ENCODE measurements around the gene BLOC1S6. TPM values are rescaled to one million over a fixed set of nuclear protein-coding genes. Genes with fewer than 3 reads are reported as not detected.

Gene BLOC1S6
- total and polyA plus RNA-seq, 9 of the 15 experiments (the other 6 are each of a cell fraction or from before 2014, with no cell fraction given): 18.2 to 72.4 (median 38.4) TPM

DNA sequence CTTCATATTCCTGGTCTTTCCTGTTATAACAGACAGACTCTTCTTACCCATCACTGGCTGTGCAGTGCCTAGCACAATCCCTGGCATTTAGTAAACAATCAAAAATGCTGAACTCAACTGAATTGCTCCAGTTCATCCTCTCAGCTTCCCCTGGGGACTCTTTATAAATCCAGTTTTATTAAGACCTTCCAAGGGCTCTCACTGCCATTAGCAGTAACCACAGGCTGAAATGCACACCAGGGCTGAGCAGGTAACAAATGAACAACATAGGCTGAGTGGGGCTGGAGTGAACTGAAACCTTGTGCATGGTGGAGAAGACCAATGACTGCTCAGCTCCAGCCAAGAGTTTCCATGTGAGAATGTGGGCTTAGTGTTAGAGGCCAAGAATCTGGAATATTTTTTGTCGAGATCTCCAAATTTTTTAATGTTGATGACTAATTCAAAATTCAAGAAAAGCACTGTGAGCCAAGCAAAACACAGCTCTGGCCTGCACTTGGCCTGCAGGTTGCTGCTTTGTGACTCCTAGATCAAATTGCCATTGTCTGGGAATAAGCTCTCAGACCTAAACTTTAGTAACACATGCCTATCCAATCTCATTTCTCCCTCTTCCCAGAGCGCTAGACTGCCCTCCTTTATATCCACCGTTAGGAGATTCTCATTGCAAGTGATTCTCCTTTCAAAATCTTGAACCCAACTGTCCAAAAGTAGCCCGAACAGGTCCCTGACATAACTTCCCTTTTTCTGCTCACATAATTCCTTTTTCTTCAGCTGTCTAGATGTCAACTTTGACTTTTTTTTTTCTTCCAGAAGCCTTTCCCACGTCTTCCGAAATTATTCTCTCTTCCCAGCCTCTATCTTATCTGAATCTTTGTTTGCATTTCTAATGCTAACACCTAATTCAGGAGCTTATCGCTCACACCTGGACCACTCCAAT lies 55.1 kb downstream of the BLOC1S6 start:
- Histone ChIP-seq H3K4me3 (no peak overlapping the region), H3K79me2 (ENCODE audit: control insufficient read depth, insufficient read depth, low read length) (no peaks in the 10 kb centered on the region), H3K27ac (ENCODE audit: extremely low read depth, low read depth, low read length) (no peak overlapping the region), H4K20me1 (replicated peaks; ENCODE audit: control insufficient read depth, insufficient read depth, low read length) (no peaks in the 10 kb centered on the region), H3K27me3 (ENCODE audit: control insufficient read depth in 2 of 2, insufficient read depth in 2 of 2, low read length in 2 of 2) (peaks cover 12 to 16% of the 10 kb centered on the region in 2 experiments; a peak in 3 of 5 replicates), H3K4me1 (replicated peaks in 1 of 2; ENCODE audit: control insufficient read depth in 2 of 2, insufficient read depth in 2 of 2, low read length in 2 of 2) (peaks cover 0 to 4% of the 10 kb centered on the region in 2 experiments; a peak in 2 of 5 replicates), H3K9me1 (ENCODE audit: control insufficient read depth, insufficient read depth, low read length) (no peaks in the 10 kb centered on the region), H3K9ac (ENCODE audit: insufficient read depth in 1 of 2, low read depth in 2 of 2, low read length in 2 of 2) (no peak overlapping the region), H3K9me3 (replicated peaks; ENCODE audit: control insufficient read depth, insufficient read depth, low read depth, low read length) (no peaks in the 10 kb centered on the region), H3K4me2 (ENCODE audit: insufficient read depth, low read length) (no peak overlapping the region), H2AFZ (ENCODE audit: low read depth, low read length) (no peak overlapping the region), H3K36me3 (ENCODE audit: control insufficient read depth, insufficient read depth, low read length) (no peaks in the 10 kb centered on the region)
- in situ Hi-C loops (cut with MboI) (no loop called here), intact Hi-C loops (cut with micrococcal nuclease) (no loop called here)
- BruUV-seq (replicated peaks): no TSS peak
- no peak for FAIRE-seq
- POLR2A ChIA-PET: interaction anchor here (0.6 kb wide), 1 partner anchor 279 kb away, joined by 3 read pairs; no protein-coding TSS in a partner anchor
- CTCF ChIA-PET (ENCODE audit: low intra/inter-chr PET ratio): no interaction called here
- TF ChIP-seq RFX7 (CRISPR knock-in tag; IDR thresholded peaks at IDR 0.05): no peak
- no peak for TF ChIP-seq SRSF7 (optimal IDR thresholded peaks at IDR 0.05; ENCODE audit: low read depth, low read length)
- no peak for TF ChIP-seq HEY1 (CRISPR knock-in tag; IDR thresholded peaks at IDR 0.05; ENCODE audit: borderline replicate concordance)
- TF ChIP-seq PHF8 (IDR thresholded peaks at IDR 0.05; ENCODE audit: borderline replicate concordance, low read length): no peak
- TF ChIP-seq, protein P1, sequence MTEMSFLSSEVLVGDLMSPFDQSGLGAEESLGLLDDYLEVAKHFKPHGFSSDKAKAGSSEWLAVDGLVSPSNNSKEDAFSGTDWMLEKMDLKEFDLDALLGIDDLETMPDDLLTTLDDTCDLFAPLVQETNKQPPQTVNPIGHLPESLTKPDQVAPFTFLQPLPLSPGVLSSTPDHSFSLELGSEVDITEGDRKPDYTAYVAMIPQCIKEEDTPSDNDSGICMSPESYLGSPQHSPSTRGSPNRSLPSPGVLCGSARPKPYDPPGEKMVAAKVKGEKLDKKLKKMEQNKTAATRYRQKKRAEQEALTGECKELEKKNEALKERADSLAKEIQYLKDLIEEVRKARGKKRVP (CRISPR knock-in tag; IDR thresholded peaks at IDR 0.05): no peak
- no peak for TF ChIP-seq TCFL5 (CRISPR knock-in tag; conservative IDR thresholded peaks at IDR 0.05)
- TF ChIP-seq, protein P2, sequence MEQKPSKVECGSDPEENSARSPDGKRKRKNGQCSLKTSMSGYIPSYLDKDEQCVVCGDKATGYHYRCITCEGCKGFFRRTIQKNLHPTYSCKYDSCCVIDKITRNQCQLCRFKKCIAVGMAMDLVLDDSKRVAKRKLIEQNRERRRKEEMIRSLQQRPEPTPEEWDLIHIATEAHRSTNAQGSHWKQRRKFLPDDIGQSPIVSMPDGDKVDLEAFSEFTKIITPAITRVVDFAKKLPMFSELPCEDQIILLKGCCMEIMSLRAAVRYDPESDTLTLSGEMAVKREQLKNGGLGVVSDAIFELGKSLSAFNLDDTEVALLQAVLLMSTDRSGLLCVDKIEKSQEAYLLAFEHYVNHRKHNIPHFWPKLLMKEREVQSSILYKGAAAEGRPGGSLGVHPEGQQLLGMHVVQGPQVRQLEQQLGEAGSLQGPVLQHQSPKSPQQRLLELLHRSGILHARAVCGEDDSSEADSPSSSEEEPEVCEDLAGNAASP (IDR thresholded peaks at IDR 0.05): no peak
- WGBS (ENCODE audit: insufficient coverage, low coverage, missing lambda C conversion rate): 0% methylated on average over 6 of the region's 7 CpGs
- ATAC-seq: no peak
- no peak for DNase-seq (ENCODE audit: extremely low read depth in 1 of 4, low spot score in 3 of 4)

All from K562 (cell line).